Lower lobe of right lung (tissue), 2 donors: ENCODE measurements around the gene CBARP. TPM values are rescaled to one million over a fixed set of nuclear protein-coding genes. Genes with fewer than 3 reads are reported as not detected.
"Not testable (repeated sequence)": the region's sequence is repeated elsewhere in the genome, so short reads cannot be mapped to it uniquely, and the experiment has no call there.

Source experiments
- ATAC-seq, 2 donors: fragments of 200-7000 bp; cut with Tn5 transposase; one replicate each; pipeline ENCODE4 v1.9.1; 2020 to 2022; ENCODE audit warnings: mild to moderate bottlenecking in 2 of 2, moderate library complexity in 2 of 2
- DNase-seq: peaks from one replicate; pipeline ENCODE4 v3.0.0-alpha.2; 2020
- H3K27ac ChIP-seq: fragments of 200-600 bp; one replicate; pipeline ENCODE4 v1.8.0; 2022
- H3K27me3 ChIP-seq: fragments of 200-600 bp; one replicate; pipeline ENCODE4 v1.8.0; 2022; ENCODE audit warnings: low read depth
- H3K36me3 ChIP-seq: fragments of 200-600 bp; one replicate; pipeline ENCODE4 v1.8.0; 2022; ENCODE audit warnings: mild to moderate bottlenecking
- H3K4me1 ChIP-seq: fragments of 200-600 bp; one replicate; pipeline ENCODE4 v1.8.0; 2022
- H3K4me3 ChIP-seq: fragments of 200-600 bp; one replicate; pipeline ENCODE4 v1.8.0; 2022; ENCODE audit warnings: mild to moderate bottlenecking
- H3K9me3 ChIP-seq: fragments of 200-600 bp; one replicate; pipeline ENCODE4 v1.8.0; 2022
- intact Hi-C: fragments of 100-400 bp; cut with DNase I; formaldehyde crosslinking; loops from one replicate; pipeline ENCODE4 v1.11.0; 2022
- total RNA-seq: library from RNA; stranded (reverse); fragmentation: NEBNext Ultra II Directional; extraction: Animal tissue kit (Norgen Biotek cat#: 25700); gene quantifications from one replicate; pipeline ENCODE4 v1.2.1, GENCODE V29; 2021
- TF ChIP-seq, protein P1 (sequence below): fragments of 200-600 bp; IDR thresholded peaks from one replicate; pipeline ENCODE4 v1.8.0; 2022; ENCODE audit warnings: antibody characterized with exemption, mild to moderate bottlenecking
- donor health status: DM: no; HTN: yes; CAD: no; lungs with severe emphysema.

Gene CBARP
- total RNA-seq, 1 donor from 2014 or later: 0.41 TPM

- peak overlapping the region; percentile 98 for H3K27ac ChIP-seq
- intact Hi-C loops: no loop called here
- peak; percentile 35 to 62 for ATAC-seq
- H3K4me1 ChIP-seq: peaks cover 51% of the 10 kb centered on the region
- peaks cover 19% of the 10 kb centered on the region for H3K36me3 ChIP-seq
- H3K9me3 ChIP-seq: no peaks in the 10 kb centered on the region
- peak overlapping the region; percentile 77 for H3K4me3 ChIP-seq
- TF ChIP-seq, protein P1, sequence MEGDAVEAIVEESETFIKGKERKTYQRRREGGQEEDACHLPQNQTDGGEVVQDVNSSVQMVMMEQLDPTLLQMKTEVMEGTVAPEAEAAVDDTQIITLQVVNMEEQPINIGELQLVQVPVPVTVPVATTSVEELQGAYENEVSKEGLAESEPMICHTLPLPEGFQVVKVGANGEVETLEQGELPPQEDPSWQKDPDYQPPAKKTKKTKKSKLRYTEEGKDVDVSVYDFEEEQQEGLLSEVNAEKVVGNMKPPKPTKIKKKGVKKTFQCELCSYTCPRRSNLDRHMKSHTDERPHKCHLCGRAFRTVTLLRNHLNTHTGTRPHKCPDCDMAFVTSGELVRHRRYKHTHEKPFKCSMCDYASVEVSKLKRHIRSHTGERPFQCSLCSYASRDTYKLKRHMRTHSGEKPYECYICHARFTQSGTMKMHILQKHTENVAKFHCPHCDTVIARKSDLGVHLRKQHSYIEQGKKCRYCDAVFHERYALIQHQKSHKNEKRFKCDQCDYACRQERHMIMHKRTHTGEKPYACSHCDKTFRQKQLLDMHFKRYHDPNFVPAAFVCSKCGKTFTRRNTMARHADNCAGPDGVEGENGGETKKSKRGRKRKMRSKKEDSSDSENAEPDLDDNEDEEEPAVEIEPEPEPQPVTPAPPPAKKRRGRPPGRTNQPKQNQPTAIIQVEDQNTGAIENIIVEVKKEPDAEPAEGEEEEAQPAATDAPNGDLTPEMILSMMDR: no peak
- no peaks in the 10 kb centered on the region for H3K27me3 ChIP-seq
- peak; percentile 97 for DNase-seq
These were observed 11.6 kb upstream of the CBARP start for GRCh38 chr19:1249298-1249989.

GRCh38 chr19:1248786-1249297, 11.0 kb upstream of the CBARP start:
- Histone ChIP-seq H3K4me1 (peaks cover 51% of the 10 kb centered on the region), H3K4me3 (peak overlapping the region; percentile 77), H3K27ac (peak overlapping the region; percentile 98), H3K27me3 (no peaks in the 10 kb centered on the region), H3K36me3 (peaks cover 17% of the 10 kb centered on the region), H3K9me3 (no peaks in the 10 kb centered on the region)
- TF ChIP-seq, protein P1: peak; percentile 75
- DNase-seq: peak; percentile 87
- ATAC-seq: peak; percentile 23 to 31
- intact Hi-C loops: no loop called here

DNA sequence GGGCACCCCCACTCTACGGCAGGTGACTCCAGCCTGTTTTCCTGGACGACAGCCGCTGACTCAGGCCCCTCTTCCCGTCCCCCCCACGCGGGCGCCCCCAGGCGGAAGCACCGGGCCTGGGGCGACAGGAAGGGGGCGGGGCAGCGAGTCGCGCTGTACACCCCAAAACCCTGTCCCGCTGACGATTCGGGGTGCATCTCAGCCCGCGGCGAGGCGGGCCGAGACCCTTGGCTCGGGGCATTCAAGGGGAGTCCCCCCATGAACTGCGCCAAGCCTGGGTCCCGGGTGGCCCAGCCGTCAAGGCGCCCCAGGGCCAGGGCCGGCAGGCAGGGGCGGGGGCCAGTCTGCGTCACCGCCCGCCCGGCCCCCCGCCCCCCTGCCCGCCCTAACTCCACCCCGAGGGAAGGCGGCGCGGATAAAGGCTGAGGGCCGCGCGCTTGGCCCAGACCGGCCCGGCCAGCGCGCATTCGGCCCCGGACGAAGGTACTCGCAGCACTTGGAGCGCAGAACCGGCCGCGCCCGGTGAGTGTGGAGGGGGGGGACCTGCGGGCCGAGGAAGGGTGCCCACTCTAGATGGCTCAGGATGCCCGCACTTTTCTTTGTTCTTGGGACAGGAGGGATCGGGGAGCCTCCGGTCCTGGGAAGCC, 10.5 kb upstream of the CBARP start, which contains the start of gene MIDN:
Gene MIDN, plus strand, starts transcription at position 445 of the 647 bp plus-strand sequence. CDS start 1,714 bp downstream, outside the sequence.
- peak within 1 kb of the TSS; percentile 77 for H3K4me3 ChIP-seq
- peaks cover 51% of the 10 kb centered on the region for H3K4me1 ChIP-seq
- intact Hi-C loops: no loop called here
- no peaks in the 10 kb centered on the region for H3K27me3 ChIP-seq
- ATAC-seq: peak; percentile 52 to 55
- TF ChIP-seq, protein P1: peak; percentile 46
- DNase-seq: peak; percentile 92
- peaks cover 12% of the 10 kb centered on the region for H3K36me3 ChIP-seq
- peak within 1 kb of the TSS; percentile 98 for H3K27ac ChIP-seq
- H3K9me3 ChIP-seq: no peaks in the 10 kb centered on the region

GRCh38 chr19:1247748-1248138, 9.9 kb upstream of the CBARP start:
- Histone ChIP-seq H3K27me3 (no peaks in the 10 kb centered on the region), H3K4me3 (peak overlapping the region; percentile 77), H3K27ac (peak overlapping the region; percentile 98), H3K36me3 (peaks cover 12% of the 10 kb centered on the region), H3K4me1 (peaks cover 56% of the 10 kb centered on the region), H3K9me3 (no peaks in the 10 kb centered on the region)
- ATAC-seq: no peak
- peak; percentile 79 for DNase-seq
- intact Hi-C loops: no loop called here
- TF ChIP-seq, protein P1: no peak

- H3K9me3 ChIP-seq, H3K36me3 ChIP-seq, H3K27me3 ChIP-seq, DNase-seq, intact Hi-C loops, ATAC-seq, H3K4me3 ChIP-seq: not testable (repeated sequence)
- Histone ChIP-seq H3K4me1 (peaks cover 59% of the 10 kb centered on the region), H3K27ac (peak overlapping the region; percentile 18)
These were observed 8.7 kb upstream of the CBARP start for GRCh38 chr19:1246265-1247087.
